Measurements from ENCODE around the gene MRGPRD. TPM values are rescaled to one million over a fixed set of nuclear protein-coding genes. Genes with fewer than 3 reads are reported as not detected.
A peak's percentile ranks its signal among the peaks of the same experiment; 100 is the strongest.

MRGPRD gene
- polyA plus RNA-seq, 1 donor, result 0.16 TPM

DNA sequence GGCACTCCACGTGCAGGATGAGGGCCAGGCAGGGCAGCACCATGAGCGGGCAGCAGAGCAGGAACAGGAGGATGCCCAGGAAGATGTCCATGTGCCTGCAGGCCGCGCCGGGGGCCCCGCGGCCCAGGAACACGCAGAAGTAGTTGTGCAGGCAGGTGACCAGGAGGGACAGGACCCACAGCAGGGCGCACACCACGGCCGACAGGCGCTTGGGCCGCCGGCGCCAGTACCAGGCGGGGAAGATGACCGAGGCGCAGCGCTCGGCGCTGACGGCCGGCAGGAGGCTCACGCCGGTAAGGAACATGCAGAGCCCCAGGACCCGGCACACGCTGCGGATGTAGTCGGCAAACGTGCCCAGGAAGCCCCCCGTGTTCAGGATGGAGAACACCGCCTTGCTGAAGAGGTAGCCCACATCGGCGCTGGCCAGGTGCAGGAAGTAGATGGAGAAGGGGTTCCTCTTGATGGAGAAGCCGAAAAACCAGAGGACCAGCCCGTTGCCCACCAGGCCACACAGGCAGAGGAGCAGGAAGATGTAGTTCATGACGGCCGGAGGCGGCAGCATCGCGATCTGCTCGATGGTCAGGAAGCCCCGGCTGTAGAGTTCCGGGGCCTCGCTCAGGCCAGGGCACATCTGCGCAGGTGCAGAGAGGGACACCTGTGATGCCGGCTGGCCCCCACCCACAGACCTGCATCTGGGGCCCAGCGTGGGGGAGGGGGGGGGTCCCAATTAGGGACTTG is 25.0 kb upstream of the MRGPRD start:
- H3K4me1 ChIP-seq (ENCODE audit: control insufficient read depth, insufficient read depth, low read length), result peaks cover 44% of the 10 kb centered on the region
- H3K9me3 ChIP-seq (ENCODE audit: control insufficient read depth, low read depth, low read length), result peaks cover 2% of the 10 kb centered on the region
- WGBS (ENCODE audit: insufficient coverage, low lambda C conversion rate), result no CpG with 5 or more reads among the region's 48 CpGs
- no peaks in the 10 kb centered on the region for H3K27me3 ChIP-seq (ENCODE audit: control insufficient read depth, insufficient read depth, low read length)
- no peak for DNase-seq
- H3K4me3 ChIP-seq (ENCODE audit: low read length), result no peak overlapping the region
- no peak overlapping the region for H3K27ac ChIP-seq (ENCODE audit: low read length)
- H3K36me3 ChIP-seq (ENCODE audit: control insufficient read depth, insufficient read depth, low read length), result peaks cover 7% of the 10 kb centered on the region

GRCh38 chr11:69005183-69005630 is 24.4 kb upstream of the MRGPRD start:
- Histone ChIP-seq H3K27me3 (ENCODE audit: control insufficient read depth, insufficient read depth, low read length) (no peaks in the 10 kb centered on the region), H3K36me3 (ENCODE audit: control insufficient read depth, insufficient read depth, low read length) (peaks cover 7% of the 10 kb centered on the region), H3K4me1 (ENCODE audit: control insufficient read depth, insufficient read depth, low read length) (peaks cover 38% of the 10 kb centered on the region), H3K4me3 (ENCODE audit: low read length) (no peak overlapping the region), H3K9me3 (ENCODE audit: control insufficient read depth, low read depth, low read length) (peaks cover 2% of the 10 kb centered on the region), H3K27ac (ENCODE audit: low read length) (no peak overlapping the region)
- WGBS (ENCODE audit: insufficient coverage, low lambda C conversion rate), result no CpG with 5 or more reads among the region's 27 CpGs
- DNase-seq, result no peak

DNA sequence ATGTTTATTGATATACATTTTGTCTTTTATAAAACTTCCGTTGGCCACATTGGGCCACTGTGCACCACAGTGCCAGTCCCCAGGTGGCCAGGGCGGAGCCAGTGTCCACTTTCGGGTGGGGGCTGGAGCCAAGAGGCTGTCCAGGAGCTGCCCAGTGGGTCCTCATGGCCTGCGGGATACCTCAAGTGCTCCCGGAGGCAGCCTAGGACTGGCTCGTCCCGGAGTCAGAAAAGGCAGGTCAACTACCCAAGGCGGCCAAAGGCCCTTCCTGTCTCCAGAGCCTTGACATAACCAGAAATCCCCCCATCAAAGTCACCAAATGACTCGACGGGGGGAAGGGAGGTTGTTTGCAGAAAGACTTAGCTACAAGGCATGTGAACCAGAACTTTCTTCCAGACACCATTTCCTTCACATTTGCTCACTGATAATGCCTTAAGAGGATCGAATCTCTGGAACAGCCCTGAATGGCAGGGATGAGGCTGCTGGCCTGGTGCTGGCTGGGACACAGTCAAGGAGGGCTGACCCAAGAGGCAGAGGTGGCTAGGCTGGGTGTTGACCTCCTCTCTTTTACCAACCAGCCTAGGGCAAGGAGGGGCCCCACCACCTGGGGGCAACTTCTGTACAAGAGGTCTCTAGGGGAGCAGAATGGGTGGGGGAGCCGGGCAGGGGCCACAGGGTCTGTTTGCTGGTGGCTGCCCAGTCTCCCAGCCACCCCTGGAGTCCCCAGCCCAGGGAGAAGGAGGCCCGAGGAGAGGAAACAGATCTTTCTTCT is 23.8 kb upstream of the MRGPRD start:
- Histone ChIP-seq H3K4me3 (ENCODE audit: low read length) (no peak overlapping the region), H3K9me3 (ENCODE audit: control insufficient read depth, low read depth, low read length) (peaks cover 2% of the 10 kb centered on the region), H3K36me3 (ENCODE audit: control insufficient read depth, insufficient read depth, low read length) (peaks cover 7% of the 10 kb centered on the region), H3K27me3 (ENCODE audit: control insufficient read depth, insufficient read depth, low read length) (no peaks in the 10 kb centered on the region), H3K27ac (ENCODE audit: low read length) (no peak overlapping the region), H3K4me1 (ENCODE audit: control insufficient read depth, insufficient read depth, low read length) (peaks cover 32% of the 10 kb centered on the region)
- DNase-seq, result no peak
- no CpG with 5 or more reads among the region's 13 CpGs for WGBS (ENCODE audit: insufficient coverage, low lambda C conversion rate)

DNA sequence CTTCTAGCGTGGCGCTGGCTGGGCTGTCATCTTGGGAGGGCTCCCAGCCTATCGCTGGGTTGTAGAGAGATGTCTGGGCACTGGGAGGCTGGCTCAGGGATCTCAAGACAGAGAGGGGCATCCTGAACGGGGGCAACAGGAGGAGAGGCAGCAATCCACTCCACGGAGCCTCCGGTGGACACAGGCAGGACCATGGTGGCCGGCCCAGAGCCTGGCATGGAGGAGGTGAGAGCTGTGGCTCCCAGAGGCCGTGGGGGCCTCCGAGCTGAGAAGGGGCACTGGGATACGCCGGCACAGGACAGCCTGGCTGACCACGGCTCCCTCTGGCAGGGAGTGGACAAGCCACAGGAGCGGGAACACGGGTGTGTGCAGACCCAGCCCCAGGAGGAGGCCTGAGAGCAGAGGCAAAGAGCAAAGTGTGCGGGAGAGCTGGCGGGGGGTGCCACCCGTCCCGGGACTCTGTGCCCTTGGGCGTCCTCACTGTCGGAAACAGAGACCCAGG is 23.1 kb upstream of the MRGPRD start:
- WGBS (ENCODE audit: insufficient coverage, low lambda C conversion rate), result no CpG with 5 or more reads among the region's 20 CpGs
- DNase-seq, result no peak
- Histone ChIP-seq H3K4me3 (ENCODE audit: low read length) (no peak overlapping the region), H3K9me3 (ENCODE audit: control insufficient read depth, low read depth, low read length) (peaks cover 2% of the 10 kb centered on the region), H3K4me1 (ENCODE audit: control insufficient read depth, insufficient read depth, low read length) (peaks cover 28% of the 10 kb centered on the region), H3K36me3 (ENCODE audit: control insufficient read depth, insufficient read depth, low read length) (peaks cover 7% of the 10 kb centered on the region), H3K27ac (ENCODE audit: low read length) (no peak overlapping the region), H3K27me3 (ENCODE audit: control insufficient read depth, insufficient read depth, low read length) (no peaks in the 10 kb centered on the region)

GRCh38 chr11:69003301-69003865 is 22.6 kb upstream of the MRGPRD start:
- Histone ChIP-seq H3K9me3 (ENCODE audit: control insufficient read depth, low read depth, low read length) (peaks cover 2% of the 10 kb centered on the region), H3K4me1 (ENCODE audit: control insufficient read depth, insufficient read depth, low read length) (peaks cover 28% of the 10 kb centered on the region), H3K27ac (ENCODE audit: low read length) (no peak overlapping the region), H3K4me3 (ENCODE audit: low read length) (no peak overlapping the region), H3K36me3 (ENCODE audit: control insufficient read depth, insufficient read depth, low read length) (peaks cover 7% of the 10 kb centered on the region), H3K27me3 (ENCODE audit: control insufficient read depth, insufficient read depth, low read length) (no peaks in the 10 kb centered on the region)
- WGBS (ENCODE audit: insufficient coverage, low lambda C conversion rate), result no CpG with 5 or more reads among the region's 9 CpGs
- DNase-seq, result no peak

- Histone ChIP-seq H3K9me3 (ENCODE audit: control insufficient read depth, low read depth, low read length) (peaks cover 2% of the 10 kb centered on the region), H3K27me3 (ENCODE audit: control insufficient read depth, insufficient read depth, low read length) (no peaks in the 10 kb centered on the region), H3K4me3 (ENCODE audit: low read length) (no peak overlapping the region), H3K36me3 (ENCODE audit: control insufficient read depth, insufficient read depth, low read length) (peaks cover 7% of the 10 kb centered on the region), H3K27ac (ENCODE audit: low read length) (no peak overlapping the region), H3K4me1 (ENCODE audit: control insufficient read depth, insufficient read depth, low read length) (peaks cover 21% of the 10 kb centered on the region)
- DNase-seq, result no peak
- no CpG with 5 or more reads among the region's 13 CpGs for WGBS (ENCODE audit: insufficient coverage, low lambda C conversion rate)
Observed at GRCh38 chr11:69002570-69003231, 21.9 kb upstream of the MRGPRD start.

GRCh38 chr11:69002110-69002569 is 21.4 kb upstream of the MRGPRD start:
- peaks cover 15% of the 10 kb centered on the region for H3K4me1 ChIP-seq (ENCODE audit: control insufficient read depth, insufficient read depth, low read length)
- no peak overlapping the region for H3K4me3 ChIP-seq (ENCODE audit: low read length)
- no peaks in the 10 kb centered on the region for H3K27me3 ChIP-seq (ENCODE audit: control insufficient read depth, insufficient read depth, low read length)
- no CpG with 5 or more reads among the region's 6 CpGs for WGBS (ENCODE audit: insufficient coverage, low lambda C conversion rate)
- H3K27ac ChIP-seq (ENCODE audit: low read length), result no peak overlapping the region
- H3K9me3 ChIP-seq (ENCODE audit: control insufficient read depth, low read depth, low read length), result peaks cover 2% of the 10 kb centered on the region
- DNase-seq, result no peak
- H3K36me3 ChIP-seq (ENCODE audit: control insufficient read depth, insufficient read depth, low read length), result peaks cover 7% of the 10 kb centered on the region

GRCh38 chr11:69001243-69002081 is 20.7 kb upstream of the MRGPRD start:
- Histone ChIP-seq H3K27ac (ENCODE audit: low read length) (peak overlapping the region; percentile 23), H3K27me3 (ENCODE audit: control insufficient read depth, insufficient read depth, low read length) (no peaks in the 10 kb centered on the region), H3K4me3 (ENCODE audit: low read length) (no peak overlapping the region), H3K36me3 (ENCODE audit: control insufficient read depth, insufficient read depth, low read length) (peaks cover 7% of the 10 kb centered on the region), H3K9me3 (ENCODE audit: control insufficient read depth, low read depth, low read length) (peaks cover 2% of the 10 kb centered on the region), H3K4me1 (ENCODE audit: control insufficient read depth, insufficient read depth, low read length) (peaks cover 12% of the 10 kb centered on the region)
- no CpG with 5 or more reads among the region's 23 CpGs for WGBS (ENCODE audit: insufficient coverage, low lambda C conversion rate)
- no peak for DNase-seq

DNA sequence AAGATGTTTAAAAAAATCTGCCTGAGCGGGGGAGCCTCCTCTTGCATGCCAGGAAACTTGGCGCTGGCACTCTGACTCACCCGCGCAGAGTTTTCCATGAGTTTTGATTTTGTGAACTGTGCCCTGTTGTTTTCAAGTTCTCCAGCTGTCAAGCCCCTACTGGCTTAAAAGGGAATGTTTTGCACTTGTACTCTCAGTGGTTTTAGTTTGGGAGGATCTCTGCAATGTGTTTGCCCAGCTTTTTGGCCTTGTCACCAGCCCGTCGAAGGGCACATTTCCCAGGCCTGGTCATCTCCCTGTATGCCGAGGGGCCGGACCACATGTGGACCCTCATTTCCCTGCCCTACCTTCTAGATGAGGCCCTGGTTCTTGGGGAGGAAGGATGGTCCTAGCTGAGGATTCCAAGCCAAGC is 20.1 kb upstream of the MRGPRD start:
- Histone ChIP-seq H3K27me3 (ENCODE audit: control insufficient read depth, insufficient read depth, low read length) (no peaks in the 10 kb centered on the region), H3K36me3 (ENCODE audit: control insufficient read depth, insufficient read depth, low read length) (peaks cover 7% of the 10 kb centered on the region), H3K4me1 (ENCODE audit: control insufficient read depth, insufficient read depth, low read length) (peaks cover 8% of the 10 kb centered on the region), H3K27ac (ENCODE audit: low read length) (peak overlapping the region; percentile 23), H3K4me3 (ENCODE audit: low read length) (no peak overlapping the region), H3K9me3 (ENCODE audit: control insufficient read depth, low read depth, low read length) (peaks cover 2% of the 10 kb centered on the region)
- DNase-seq, result peak in 1 of 2 donors; percentile 34
- WGBS (ENCODE audit: insufficient coverage, low lambda C conversion rate), result no CpG with 5 or more reads among the region's 8 CpGs

All from large intestine (tissue), 3 donors.